Thymus (tissue), 11 donors: Measurements from ENCODE around the gene PON2. TPM values are rescaled to one million over a fixed set of nuclear protein-coding genes. Genes with fewer than 3 reads are reported as not detected.

Source experiments
- DNase-seq, 9 donors: peaks; one replicate each; pipeline ENCODE4 v3.0.0-alpha.2; 2013; ENCODE audit warnings: low spot score in 9 of 9, low read depth in 6 of 9, missing footprints in 1 of 9
- H3K27ac ChIP-seq, 2 donors: one replicate each; pipeline ENCODE4 v1.5.1; 2013; ENCODE audit warnings: control low read depth in 1 of 2, low read depth in 1 of 2, low read length in 1 of 2, mild to moderate bottlenecking in 1 of 2, moderate library complexity in 1 of 2
- H3K27me3 ChIP-seq, 2 donors: one replicate each; pipeline ENCODE4 v1.5.1; 2013; ENCODE audit warnings: low read length in 1 of 2; ENCODE audit not compliant: control insufficient read depth in 2 of 2, insufficient read depth in 1 of 2
- H3K36me3 ChIP-seq, 2 donors: one replicate each; pipeline ENCODE4 v1.5.1; 2013; ENCODE audit warnings: low read length in 1 of 2, mild to moderate bottlenecking in 1 of 2, moderate library complexity in 1 of 2; ENCODE audit not compliant: control insufficient read depth in 2 of 2, insufficient read depth in 2 of 2
- H3K4me1 ChIP-seq, 2 donors: one replicate each; pipeline ENCODE4 v1.5.1; 2013; ENCODE audit warnings: low read length in 2 of 2; ENCODE audit not compliant: control insufficient read depth in 2 of 2, insufficient read depth in 2 of 2
- H3K4me3 ChIP-seq, 2 donors: one replicate each; pipeline ENCODE4 v1.5.1; 2013; ENCODE audit warnings: low read length in 2 of 2, control low read depth in 1 of 2, mild to moderate bottlenecking in 1 of 2
- H3K9me3 ChIP-seq, 2 donors: one replicate each; pipeline ENCODE4 v1.5.1; 2013; ENCODE audit warnings: low read length in 1 of 2, mild to moderate bottlenecking in 1 of 2; ENCODE audit not compliant: control insufficient read depth in 2 of 2, insufficient read depth in 1 of 2
- WGBS: extraction: QIAGEN DNeasy Blood & Tissue Kit; methylation state at CpG from one replicate; pipeline ENCODE4 v1.1.7; 2013; 5-methylcytosine and 5-hydroxymethylcytosine counted together
- polyA plus RNA-seq: library from polyadenylated mRNA; stranded (reverse); fragments of 200-250 nt; gene quantifications from one replicate; pipeline ENCODE4 v1.2.3, GENCODE V29; 2013
- total RNA-seq: library from RNA; stranded (reverse); fragments of 120-200 nt; gene quantifications from one replicate; pipeline ENCODE4 v1.2.4, GENCODE V29; 2013
- donor health status: healthy.

The PON2 gene
- total and polyA plus RNA-seq, 2 donors = 21.6 to 59.0 TPM

- no peak overlapping the region for H3K27ac ChIP-seq
- 98% methylated on average over 1 of the region's 1 CpG for WGBS
- H3K4me1 ChIP-seq = peaks cover 4 to 6% of the 10 kb centered on the region in 2 donors
- H3K4me3 ChIP-seq = no peak overlapping the region
- no peaks in the 10 kb centered on the region for H3K36me3 ChIP-seq
- no peak for DNase-seq
- H3K9me3 ChIP-seq = no peaks in the 10 kb centered on the region
- H3K27me3 ChIP-seq = no peaks in the 10 kb centered on the region
These were observed 1.7 kb downstream of the PON2 start for GRCh38 chr7:95433129-95433528.

GRCh38 chr7:95432606-95433005 lies 2.2 kb downstream of the PON2 start:
- Histone ChIP-seq H3K36me3 (no peaks in the 10 kb centered on the region), H3K9me3 (no peaks in the 10 kb centered on the region), H3K4me1 (peaks cover 4 to 6% of the 10 kb centered on the region in 2 donors), H3K27ac (no peak overlapping the region), H3K27me3 (no peaks in the 10 kb centered on the region), H3K4me3 (no peak overlapping the region)
- 94% methylated on average over 2 of the region's 2 CpGs for WGBS
- no peak for DNase-seq

GRCh38 chr7:95430864-95431263 lies 4.0 kb downstream of the PON2 start:
- H3K4me3 ChIP-seq = no peak overlapping the region
- 94% methylated on average over 2 of the region's 2 CpGs for whole genome bisulfite sequencing
- no peak for DNase-seq

GRCh38 chr7:95429241-95429990 lies 5.4 kb downstream of the PON2 start:
- DNase-seq = no peak
- H3K27me3 ChIP-seq = no peaks in the 10 kb centered on the region
- no peaks in the 10 kb centered on the region for H3K36me3 ChIP-seq
- WGBS = 78% methylated on average over 5 of the region's 5 CpGs
- no peak overlapping the region for H3K27ac ChIP-seq
- peaks cover 0 to 6% of the 10 kb centered on the region in 2 donors for H3K4me1 ChIP-seq
- no peaks in the 10 kb centered on the region for H3K9me3 ChIP-seq
- no peak overlapping the region for H3K4me3 ChIP-seq

More at GRCh38 chr7:95430864-95431263, 4.0 kb downstream of the PON2 start:
- H3K27ac ChIP-seq = no peak overlapping the region
- no peaks in the 10 kb centered on the region for H3K36me3 ChIP-seq
- no peaks in the 10 kb centered on the region for H3K27me3 ChIP-seq
- no peaks in the 10 kb centered on the region for H3K9me3 ChIP-seq
- peaks cover 4 to 6% of the 10 kb centered on the region in 2 donors for H3K4me1 ChIP-seq

GRCh38 chr7:95427914-95428516 lies 6.8 kb downstream of the PON2 start:
- no peaks in the 10 kb centered on the region for H3K27me3 ChIP-seq
- H3K9me3 ChIP-seq = no peaks in the 10 kb centered on the region
- 95% methylated on average over 3 of the region's 3 CpGs for WGBS

GRCh38 chr7:95427166-95427565 lies 7.7 kb downstream of the PON2 start:
- Histone ChIP-seq H3K36me3 (no peaks in the 10 kb centered on the region), H3K4me3 (no peak overlapping the region), H3K27ac (no peak overlapping the region), H3K9me3 (no peaks in the 10 kb centered on the region), H3K27me3 (no peaks in the 10 kb centered on the region), H3K4me1 (no peaks in the 10 kb centered on the region)
- DNase-seq = no peak
- 98% methylated on average over 7 of the region's 7 CpGs for WGBS

More at GRCh38 chr7:95427914-95428516, 6.8 kb downstream of the PON2 start:
- H3K4me1 ChIP-seq = no peaks in the 10 kb centered on the region
- H3K4me3 ChIP-seq = no peak overlapping the region
- H3K36me3 ChIP-seq = no peaks in the 10 kb centered on the region
- DNase-seq = no peak
- no peak overlapping the region for H3K27ac ChIP-seq

- DNase-seq = no peak
- H3K27me3 ChIP-seq = no peaks in the 10 kb centered on the region
- no peaks in the 10 kb centered on the region for H3K36me3 ChIP-seq
- no peak overlapping the region for H3K4me3 ChIP-seq
- H3K27ac ChIP-seq = no peak overlapping the region
- no peaks in the 10 kb centered on the region for H3K4me1 ChIP-seq
- WGBS = 89% methylated on average over 2 of the region's 2 CpGs
- H3K9me3 ChIP-seq = no peaks in the 10 kb centered on the region
These were observed 9.1 kb downstream of the PON2 start for GRCh38 chr7:95425694-95426093.

GRCh38 chr7:95424716-95425115 lies 10.1 kb downstream of the PON2 start:
- no peaks in the 10 kb centered on the region for H3K27me3 ChIP-seq

GRCh38 chr7:95421847-95422444 lies 12.9 kb downstream of the PON2 start:
- no peak overlapping the region for H3K27ac ChIP-seq
- no peaks in the 10 kb centered on the region for H3K4me1 ChIP-seq
- H3K4me3 ChIP-seq = no peak overlapping the region

More at GRCh38 chr7:95424716-95425115, 10.1 kb downstream of the PON2 start:
- H3K36me3 ChIP-seq = no peaks in the 10 kb centered on the region
- no peaks in the 10 kb centered on the region for H3K9me3 ChIP-seq
- no peaks in the 10 kb centered on the region for H3K4me1 ChIP-seq
- H3K27ac ChIP-seq = no peak overlapping the region
- DNase-seq = no peak
- no peak overlapping the region for H3K4me3 ChIP-seq
- WGBS = 92% methylated on average over 1 of the region's 1 CpG

More at GRCh38 chr7:95421847-95422444, 12.9 kb downstream of the PON2 start:
- H3K27me3 ChIP-seq = no peaks in the 10 kb centered on the region
- H3K9me3 ChIP-seq = no peaks in the 10 kb centered on the region
- H3K36me3 ChIP-seq = no peaks in the 10 kb centered on the region
- no peak for DNase-seq
